ENCODE data around the gene PCDHA5.

DNA sequence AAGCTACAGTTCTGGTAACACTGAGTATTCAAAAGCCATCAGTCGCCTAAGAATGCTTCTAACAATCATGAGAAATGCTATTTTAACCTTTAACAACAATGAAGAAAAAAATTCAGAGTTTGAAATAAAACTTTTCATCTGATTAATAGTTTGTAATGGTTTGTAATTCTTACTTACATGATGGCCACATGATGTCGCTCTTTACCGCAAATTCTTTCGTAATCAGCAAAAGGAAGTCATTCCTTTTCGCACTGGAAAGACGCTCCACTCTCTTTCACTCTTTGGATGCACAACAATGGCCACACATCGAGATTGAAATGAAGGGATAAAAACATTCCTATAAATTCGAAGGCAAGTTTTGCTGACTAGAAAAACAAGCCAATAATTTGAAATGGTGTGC is 12.6 kb downstream of the PCDHA5 start, which contains the start of gene PCDHA7:
- no peak for TF ChIP-seq POLR2A (IDR thresholded peaks at IDR 0.05)
- TF ChIP-seq, protein P1, sequence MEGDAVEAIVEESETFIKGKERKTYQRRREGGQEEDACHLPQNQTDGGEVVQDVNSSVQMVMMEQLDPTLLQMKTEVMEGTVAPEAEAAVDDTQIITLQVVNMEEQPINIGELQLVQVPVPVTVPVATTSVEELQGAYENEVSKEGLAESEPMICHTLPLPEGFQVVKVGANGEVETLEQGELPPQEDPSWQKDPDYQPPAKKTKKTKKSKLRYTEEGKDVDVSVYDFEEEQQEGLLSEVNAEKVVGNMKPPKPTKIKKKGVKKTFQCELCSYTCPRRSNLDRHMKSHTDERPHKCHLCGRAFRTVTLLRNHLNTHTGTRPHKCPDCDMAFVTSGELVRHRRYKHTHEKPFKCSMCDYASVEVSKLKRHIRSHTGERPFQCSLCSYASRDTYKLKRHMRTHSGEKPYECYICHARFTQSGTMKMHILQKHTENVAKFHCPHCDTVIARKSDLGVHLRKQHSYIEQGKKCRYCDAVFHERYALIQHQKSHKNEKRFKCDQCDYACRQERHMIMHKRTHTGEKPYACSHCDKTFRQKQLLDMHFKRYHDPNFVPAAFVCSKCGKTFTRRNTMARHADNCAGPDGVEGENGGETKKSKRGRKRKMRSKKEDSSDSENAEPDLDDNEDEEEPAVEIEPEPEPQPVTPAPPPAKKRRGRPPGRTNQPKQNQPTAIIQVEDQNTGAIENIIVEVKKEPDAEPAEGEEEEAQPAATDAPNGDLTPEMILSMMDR (IDR thresholded peaks at IDR 0.05) = no peak
